ENCODE results near the gene CTNS. TPM values are rescaled to one million over a fixed set of nuclear protein-coding genes. Genes with fewer than 3 reads are reported as not detected.
A peak's percentile ranks its signal among the peaks of the same experiment; 100 is the strongest.

Gene CTNS
- polyA plus RNA-seq, 1 donor from 2014 or later, result 13.0 TPM

DNA sequence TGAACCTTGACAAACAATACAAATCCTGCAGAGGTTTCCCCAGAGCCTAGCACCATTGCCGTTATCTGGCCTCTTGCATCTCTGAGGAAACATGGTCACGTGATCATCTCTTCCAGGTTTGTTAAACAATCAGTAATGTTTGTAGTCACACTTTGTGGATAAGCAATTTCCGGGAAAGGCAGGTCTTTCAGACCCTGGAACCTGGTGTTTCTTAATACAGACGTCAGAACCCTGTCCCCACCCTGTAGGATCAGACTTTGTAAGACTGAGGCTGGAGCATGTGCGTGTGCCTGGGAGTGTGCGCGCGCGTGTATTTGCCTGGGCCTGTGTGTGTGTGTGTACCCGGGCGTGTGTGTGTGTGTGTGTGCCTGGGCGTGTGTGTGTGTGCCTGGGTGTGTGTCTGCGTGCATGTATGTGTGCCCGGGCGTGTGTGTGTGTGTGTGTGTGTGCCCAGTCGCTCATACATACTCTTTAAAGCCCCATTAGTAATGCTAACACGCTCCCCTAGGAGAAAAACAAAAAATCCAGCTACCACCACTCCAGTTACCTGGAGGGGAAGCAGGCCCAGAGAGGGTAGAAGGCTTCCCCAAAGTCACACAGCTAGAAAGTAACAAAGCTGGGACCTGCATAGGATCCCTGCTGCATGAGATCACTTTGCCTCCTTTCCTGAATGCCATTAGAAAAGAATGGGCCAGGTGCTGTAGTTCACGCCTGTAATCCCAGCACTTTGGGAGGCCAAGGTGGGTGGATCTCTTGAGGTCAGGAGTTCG is 5.3 kb downstream of the CTNS start:
- Mint-ChIP-seq H3K27ac (peak overlapping the region in 1 of 3 donors; percentile 35), H3K4me1 (peaks cover 21 to 23% (median 21%) of the 10 kb centered on the region in 3 donors), H3K36me3 (peaks cover 3% of the 10 kb centered on the region), H3K4me3 (peak overlapping the region in 1 of 4 donors; percentile 7), H3K9me3 (no peaks in the 10 kb centered on the region), H3K27me3 (no peaks in the 10 kb centered on the region)

- Mint-ChIP-seq H3K27me3 (no peaks in the 10 kb centered on the region), H3K36me3 (peaks cover 2% of the 10 kb centered on the region), H3K4me3 (no peak overlapping the region), H3K27ac (peak overlapping the region in 1 of 3 donors; percentile 9), H3K9me3 (no peaks in the 10 kb centered on the region), H3K4me1 (peaks cover 12 to 22% (median 17%) of the 10 kb centered on the region in 3 donors)
Measured at GRCh38 chr17:3643889-3644349, 7.4 kb downstream of the CTNS start.

DNA sequence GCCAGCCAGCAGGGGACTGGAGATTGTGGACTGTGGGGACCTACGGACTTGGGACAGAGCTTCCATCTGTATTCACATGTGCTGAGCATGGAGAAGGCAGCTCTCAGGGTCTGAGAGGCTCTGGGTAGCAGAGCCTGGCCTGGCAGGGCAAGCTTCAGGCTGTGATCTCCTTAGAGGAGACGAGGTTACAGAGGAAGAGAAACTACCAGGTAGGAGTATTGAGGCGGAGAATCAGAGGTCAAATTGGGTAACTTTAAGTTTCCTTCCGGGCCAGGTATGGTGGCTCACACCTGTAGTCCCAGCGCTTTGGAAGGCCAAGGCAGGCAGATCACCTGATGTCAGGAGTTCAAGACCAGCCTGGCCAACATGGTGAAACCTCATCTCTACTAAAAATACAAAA is 8.8 kb downstream of the CTNS start:
- H3K4me1 Mint-ChIP-seq, result peaks cover 12 to 16% (median 15%) of the 10 kb centered on the region in 3 donors
- H3K27ac Mint-ChIP-seq, result peak overlapping the region; percentile 57 to 96 (median 83)
- no peaks in the 10 kb centered on the region for H3K27me3 Mint-ChIP-seq
- no peaks in the 10 kb centered on the region for H3K9me3 Mint-ChIP-seq
- H3K4me3 Mint-ChIP-seq, result peak overlapping the region in 2 of 4 donors; percentile 41 to 94
- peaks cover 2% of the 10 kb centered on the region for H3K36me3 Mint-ChIP-seq

DNA sequence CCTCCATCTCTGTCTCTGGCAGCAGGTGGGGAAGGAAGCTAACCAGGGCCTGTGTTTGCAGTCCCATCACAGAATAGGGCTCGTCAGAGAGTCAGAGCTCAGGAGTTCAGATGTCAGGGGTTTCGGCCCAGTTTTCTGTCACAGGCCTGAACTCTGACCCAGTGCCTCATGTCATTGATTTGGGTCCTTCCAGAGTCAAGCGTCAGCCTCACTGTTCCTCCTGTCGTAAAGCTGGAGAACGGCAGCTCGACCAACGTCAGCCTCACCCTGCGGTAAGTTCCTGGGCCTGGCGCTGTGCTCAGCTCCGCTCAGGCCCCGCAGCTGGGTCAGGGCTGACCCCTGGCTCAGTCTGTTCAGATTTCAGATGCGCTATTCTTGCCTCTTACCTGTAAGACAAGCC is 10.7 kb downstream of the CTNS start:
- Mint-ChIP-seq H3K27ac (peak overlapping the region in 1 of 3 donors; percentile 86), H3K4me1 (peaks cover 12 to 16% (median 15%) of the 10 kb centered on the region in 3 donors), H3K36me3 (peaks cover 2% of the 10 kb centered on the region), H3K9me3 (no peaks in the 10 kb centered on the region), H3K27me3 (no peaks in the 10 kb centered on the region), H3K4me3 (no peak overlapping the region)

DNA sequence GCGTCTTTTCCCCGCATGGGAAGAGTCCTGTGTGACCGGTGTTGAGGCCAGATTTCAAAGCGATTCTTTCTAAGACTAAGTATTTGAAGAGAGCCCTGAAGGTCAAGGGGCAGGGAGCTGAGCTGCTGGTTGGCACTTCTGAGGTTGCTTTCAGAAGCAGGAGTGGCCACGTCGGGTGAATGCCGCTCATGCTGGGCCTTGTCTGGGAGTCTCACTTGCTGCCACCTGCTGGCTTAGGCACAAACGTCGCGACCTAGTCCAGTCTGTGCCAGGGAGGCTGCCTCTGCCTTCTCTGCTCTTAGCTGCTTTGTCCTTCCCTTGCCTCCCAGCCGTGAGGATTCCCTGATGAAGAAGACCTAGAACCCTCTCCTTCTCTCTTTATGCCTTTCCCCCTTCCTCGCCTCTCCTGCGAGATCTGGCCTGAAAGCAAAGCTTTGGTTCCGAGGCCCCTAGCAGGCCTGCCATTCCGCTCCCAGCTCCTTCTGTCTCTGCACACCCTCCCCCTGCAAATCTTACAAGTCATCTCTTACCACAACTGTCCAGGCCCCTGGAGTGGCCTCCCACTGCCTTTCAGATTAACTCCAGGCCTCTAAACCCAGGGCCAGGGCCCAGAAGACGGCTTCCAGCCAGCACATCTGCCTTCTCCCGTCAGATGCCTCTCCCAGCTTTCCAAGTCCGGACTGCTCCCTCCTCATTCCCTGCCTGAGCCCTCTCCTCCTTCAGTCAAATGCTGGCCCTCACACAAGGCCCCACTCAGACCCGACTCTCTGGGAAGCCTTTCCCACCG is 11.4 kb downstream of the CTNS start:
- no peaks in the 10 kb centered on the region for H3K27me3 Mint-ChIP-seq
- H3K27ac Mint-ChIP-seq, result peak overlapping the region in 1 of 3 donors; percentile 68
- H3K36me3 Mint-ChIP-seq, result peaks cover 2% of the 10 kb centered on the region
- peaks cover 12 to 16% (median 15%) of the 10 kb centered on the region in 3 donors for H3K4me1 Mint-ChIP-seq
- H3K9me3 Mint-ChIP-seq, result no peaks in the 10 kb centered on the region
- H3K4me3 Mint-ChIP-seq, result peak overlapping the region in 1 of 4 donors; percentile 68

GRCh38 chr17:3655766-3656165 is 19.2 kb downstream of the CTNS start:
- Mint-ChIP-seq H3K9me3 (no peaks in the 10 kb centered on the region), H3K27ac (peak overlapping the region in 1 of 3 donors; percentile 50), H3K4me1 (peaks cover 1 to 4% (median 2%) of the 10 kb centered on the region in 3 donors), H3K27me3 (no peaks in the 10 kb centered on the region), H3K36me3 (peaks cover 2% of the 10 kb centered on the region), H3K4me3 (no peak overlapping the region)

DNA sequence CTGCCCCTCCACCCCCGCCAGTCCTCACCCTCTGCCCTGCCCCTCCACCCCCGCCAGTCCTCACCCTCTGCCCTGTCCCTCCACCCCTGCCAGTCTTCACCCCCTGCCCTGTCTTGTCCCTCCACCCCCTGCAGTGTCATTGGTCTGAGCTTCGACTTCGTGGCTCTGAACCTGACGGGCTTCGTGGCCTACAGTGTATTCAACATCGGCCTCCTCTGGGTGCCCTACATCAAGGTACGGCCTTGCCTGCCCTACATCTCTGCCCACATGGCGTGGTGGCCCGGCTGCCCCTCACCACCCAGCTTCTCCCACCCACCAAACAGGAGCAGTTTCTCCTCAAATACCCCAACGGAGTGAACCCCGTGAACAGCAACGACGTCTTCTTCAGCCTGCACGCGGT is 19.8 kb downstream of the CTNS start:
- Mint-ChIP-seq H3K4me1 (peaks cover 1 to 4% (median 2%) of the 10 kb centered on the region in 3 donors), H3K36me3 (peaks cover 5% of the 10 kb centered on the region), H3K9me3 (no peaks in the 10 kb centered on the region), H3K4me3 (no peak overlapping the region), H3K27ac (peak overlapping the region in 1 of 3 donors; percentile 92), H3K27me3 (no peaks in the 10 kb centered on the region)

GRCh38 chr17:3656755-3657587 is 20.4 kb downstream of the CTNS start:
- Mint-ChIP-seq H3K4me3 (no peak overlapping the region), H3K36me3 (peaks cover 5% of the 10 kb centered on the region), H3K27me3 (no peaks in the 10 kb centered on the region), H3K9me3 (no peaks in the 10 kb centered on the region), H3K27ac (peak overlapping the region in 2 of 3 donors; percentile 26 to 92), H3K4me1 (peaks cover 1 to 4% (median 2%) of the 10 kb centered on the region in 3 donors)

DNA sequence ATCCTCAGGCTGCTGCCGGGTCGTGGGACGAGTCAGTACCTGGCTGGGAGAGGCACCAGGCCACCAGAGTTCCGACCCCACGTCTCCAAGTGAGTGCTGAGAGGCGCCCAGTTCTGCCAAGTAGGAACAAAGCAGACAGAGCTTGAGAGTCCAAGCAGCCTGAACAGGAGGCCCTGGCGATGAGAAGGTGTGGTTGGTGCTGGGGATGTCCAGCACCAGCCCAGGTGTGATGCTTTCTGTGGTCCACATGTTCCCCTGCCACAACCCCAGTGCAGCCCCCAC is 21.0 kb downstream of the CTNS start:
- peaks cover 1 to 4% (median 2%) of the 10 kb centered on the region in 3 donors for H3K4me1 Mint-ChIP-seq
- H3K9me3 Mint-ChIP-seq, result no peaks in the 10 kb centered on the region
- H3K27ac Mint-ChIP-seq, result peak overlapping the region in 1 of 3 donors; percentile 26
- H3K36me3 Mint-ChIP-seq, result peaks cover 7% of the 10 kb centered on the region
- H3K4me3 Mint-ChIP-seq, result peak overlapping the region in 1 of 4 donors; percentile 72
- no peaks in the 10 kb centered on the region for H3K27me3 Mint-ChIP-seq

- Mint-ChIP-seq H3K36me3 (peaks cover 7% of the 10 kb centered on the region), H3K27me3 (no peaks in the 10 kb centered on the region), H3K4me1 (peaks cover 1 to 4% (median 2%) of the 10 kb centered on the region in 3 donors), H3K4me3 (peak overlapping the region in 1 of 4 donors; percentile 72), H3K27ac (peak overlapping the region in 2 of 3 donors; percentile 26 to 53), H3K9me3 (no peaks in the 10 kb centered on the region)
Measured at GRCh38 chr17:3657874-3658783, 21.6 kb downstream of the CTNS start.

DNA sequence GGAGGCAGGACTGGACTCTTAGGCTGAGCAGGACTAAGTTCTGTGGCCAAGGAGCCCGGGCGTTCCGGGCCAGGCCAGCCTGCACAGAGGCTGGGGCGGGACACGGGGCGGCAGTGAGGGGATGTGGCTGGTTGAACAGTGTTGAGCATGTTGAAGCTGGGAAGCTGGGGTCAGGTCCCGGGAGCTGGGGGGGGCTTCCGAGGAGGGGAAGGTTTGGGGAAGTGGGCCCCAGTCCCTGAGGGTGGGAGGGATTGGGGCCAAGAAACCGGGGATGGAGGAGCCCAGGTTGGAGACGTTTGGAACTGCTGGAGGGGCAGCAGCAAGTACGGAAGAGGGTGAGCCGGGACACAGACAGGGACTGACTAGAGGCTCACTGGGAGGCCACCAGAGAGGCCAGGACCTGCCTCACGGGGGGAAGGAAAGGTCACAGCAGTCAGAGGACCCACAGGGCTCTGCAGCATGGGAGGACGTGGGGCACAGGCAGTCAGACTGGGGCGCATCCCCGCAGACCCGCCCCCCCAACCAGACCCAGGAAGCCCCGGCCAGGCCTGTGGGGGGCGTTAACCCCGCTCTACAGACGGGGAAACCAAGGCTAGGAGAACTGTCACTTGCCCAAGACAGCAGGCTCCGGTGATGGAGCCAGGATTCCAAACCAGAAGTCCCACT is 22.4 kb downstream of the CTNS start:
- H3K36me3 Mint-ChIP-seq, result peaks cover 7% of the 10 kb centered on the region
- H3K9me3 Mint-ChIP-seq, result no peaks in the 10 kb centered on the region
- no peaks in the 10 kb centered on the region for H3K27me3 Mint-ChIP-seq
- no peak overlapping the region for H3K4me3 Mint-ChIP-seq
- peak overlapping the region in 1 of 3 donors; percentile 14 for H3K27ac Mint-ChIP-seq
- peaks cover 1 to 2% (median 2%) of the 10 kb centered on the region in 3 donors for H3K4me1 Mint-ChIP-seq

DNA sequence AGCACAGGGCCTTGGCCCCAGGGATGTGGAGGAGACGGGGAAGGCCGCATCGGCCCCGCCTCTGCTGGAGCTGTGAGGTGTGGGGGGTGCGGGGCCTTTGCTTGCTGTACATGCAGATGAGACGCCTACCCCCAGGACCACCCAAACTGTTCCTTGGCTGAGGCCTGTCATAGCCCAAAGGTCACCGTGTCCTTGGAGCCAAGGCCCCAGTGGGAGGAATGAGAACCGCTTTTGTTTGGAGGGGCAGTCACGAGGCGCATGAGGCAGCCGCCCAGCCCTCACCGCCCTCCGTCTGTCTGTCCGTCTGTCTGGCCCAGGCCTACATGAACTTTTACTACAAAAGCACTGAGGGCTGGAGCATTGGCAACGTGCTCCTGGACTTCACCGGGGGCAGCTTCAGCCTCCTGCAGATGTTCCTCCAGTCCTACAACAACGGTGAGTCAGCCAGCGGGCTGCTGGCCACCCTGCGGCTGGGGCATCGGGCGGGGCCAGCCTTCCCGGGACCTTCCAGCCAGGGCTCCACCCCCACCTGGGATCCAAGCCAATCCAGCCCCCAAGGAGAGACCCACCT is 23.1 kb downstream of the CTNS start:
- no peaks in the 10 kb centered on the region for H3K27me3 Mint-ChIP-seq
- H3K4me3 Mint-ChIP-seq, result no peak overlapping the region
- H3K9me3 Mint-ChIP-seq, result no peaks in the 10 kb centered on the region
- peaks cover 7% of the 10 kb centered on the region for H3K36me3 Mint-ChIP-seq
- peak overlapping the region in 1 of 3 donors; percentile 14 for H3K27ac Mint-ChIP-seq
- peaks cover 0 to 2% (median 1%) of the 10 kb centered on the region in 3 donors for H3K4me1 Mint-ChIP-seq

- peak overlapping the region in 2 of 3 donors; percentile 27 to 69 for H3K27ac Mint-ChIP-seq
Measured at GRCh38 chr17:3660311-3660891, 23.8 kb downstream of the CTNS start.

More at GRCh38 chr17:3660311-3660891, 23.8 kb downstream of the CTNS start:
- Mint-ChIP-seq H3K4me1 (peaks cover 1 to 5% (median 2%) of the 10 kb centered on the region in 3 donors), H3K27me3 (no peaks in the 10 kb centered on the region), H3K36me3 (peaks cover 7% of the 10 kb centered on the region), H3K9me3 (no peaks in the 10 kb centered on the region), H3K4me3 (peak overlapping the region in 1 of 4 donors; percentile 57)
